PC-3 (cell line): ENCODE results near the gene ENTHD1. TPM values are rescaled to one million over a fixed set of nuclear protein-coding genes. Genes with fewer than 3 reads are reported as not detected.

Source experiments
- ATAC-seq: fragments of 200-7000 bp; cut with Tn5 transposase; 2 replicates; pipeline ENCODE4 v1.9.1; 2020; ENCODE audit warnings: mild to moderate bottlenecking, moderate library complexity
- BruUV-seq: library from RNA; stranded (reverse); fragments of 400-500 nt; replicated peaks from 2 replicates; lab custom pipeline; 2021; lab: Mats Ljungman, UMichigan
- CTCF ChIA-PET: fragments of 300-600 bp; sonication (Branson Sonifier 250); formaldehyde crosslinking; loops from one replicate; lab custom pipeline; 2022; ENCODE audit warnings: antibody characterized with exemption; lab: Charles Lee
- POLR2A ChIA-PET: fragments of 300-600 bp; sonication (Branson Sonifier 250); formaldehyde crosslinking; loops from one replicate; lab custom pipeline; 2022; ENCODE audit warnings: antibody characterized with exemption; ENCODE audit not compliant: unreplicated experiment; lab: Charles Lee
- DNase-seq: peaks from one replicate; pipeline ENCODE4 v3.0.0-alpha.2; 2015
- H2AFZ ChIP-seq: fragments of 300-600 bp; sonication (generic); 2 replicates; pipeline ENCODE4 v1.6.0; 2016; ENCODE audit warnings: antibody characterized with exemption, low read length
- H3F3A ChIP-seq: fragments of 300-600 bp; sonication (generic); one replicate; pipeline ENCODE4 v1.6.0; 2017; ENCODE audit warnings: antibody characterized with exemption, low read length, control low read depth, mild to moderate bottlenecking; ENCODE audit not compliant: unreplicated experiment
- H3K27ac ChIP-seq: fragments of 300-600 bp; sonication (generic); 2 replicates; pipeline ENCODE4 v1.5.1; 2016; ENCODE audit warnings: mild to moderate bottlenecking, low read length
- H3K27me3 ChIP-seq: fragments of 300-600 bp; sonication (generic); 2 replicates; pipeline ENCODE4 v1.6.1; 2016; ENCODE audit warnings: low read length, mixed read lengths
- H3K36me3 ChIP-seq: fragments of 300-600 bp; sonication (generic); 2 replicates; pipeline ENCODE4 v1.6.1; 2016; ENCODE audit warnings: low read depth, mixed run types, low read length, mixed read lengths
- H3K4me1 ChIP-seq: fragments of 300-600 bp; sonication (generic); 2 replicates; pipeline ENCODE4 v1.5.1; 2016; ENCODE audit warnings: low read length; ENCODE audit not compliant: insufficient read depth
- H3K4me2 ChIP-seq: fragments of 300-600 bp; sonication (generic); 2 replicates; pipeline ENCODE4 v1.6.0; 2016; ENCODE audit warnings: low read length
- H3K4me3 ChIP-seq: fragments of 300-600 bp; sonication (generic); 2 replicates; pipeline ENCODE4 v1.5.1; 2016; ENCODE audit warnings: mild to moderate bottlenecking, low read length, mixed read lengths
- H3K79me2 ChIP-seq: fragments of 300-600 bp; sonication (generic); 2 replicates; pipeline ENCODE4 v1.6.1; 2017; ENCODE audit warnings: low read length, mixed read lengths
- H3K9ac ChIP-seq: fragments of 300-600 bp; sonication (generic); 2 replicates; pipeline ENCODE4 v1.6.0; 2016; ENCODE audit warnings: mild to moderate bottlenecking, low read length
- H3K9me2 ChIP-seq: fragments of 300-600 bp; sonication (generic); replicated peaks from 2 replicates; pipeline ENCODE4 v1.6.1; 2016; ENCODE audit warnings: mixed run types, low read length, mixed read lengths
- H3K9me3 ChIP-seq: fragments of 300-600 bp; sonication (generic); 2 replicates; pipeline ENCODE4 v1.6.1; 2016; ENCODE audit warnings: low read length, mixed read lengths
- H4K20me1 ChIP-seq: fragments of 300-600 bp; sonication (generic); 2 replicates; pipeline ENCODE4 v1.6.1; 2016; ENCODE audit warnings: low read length, mixed read lengths
- CTCF ChIP-seq: fragments of 300-600 bp; sonication (generic); conservative IDR thresholded peaks from 2 replicates; pipeline ENCODE4 v1.5.1; 2017; ENCODE audit warnings: antibody characterized with exemption, low read depth, mild to moderate bottlenecking, low read length
- EZH2 ChIP-seq: fragments of 300-600 bp; sonication (generic); IDR thresholded peaks from one replicate; pipeline ENCODE4 v1.6.1; 2017; ENCODE audit warnings: antibody characterized with exemption, mild to moderate bottlenecking, low read length; ENCODE audit not compliant: unreplicated experiment
- EZH2phosphoT487 ChIP-seq: fragments of 300-600 bp; sonication (generic); IDR thresholded peaks from 2 replicates; pipeline ENCODE4 v1.6.1; 2018; ENCODE audit warnings: mild to moderate bottlenecking, antibody characterized with exemption, low read length, borderline replicate concordance
- intact Hi-C: fragments of 100-400 bp; cut with micrococcal nuclease; formaldehyde crosslinking; loops from 2 replicates; pipeline ENCODE4 v1.9.0; 2023
- total RNA-seq: library from RNA; depleted of rRNA; stranded (reverse); fragments of >200 nt; gene quantifications from 2 replicates; pipeline ENCODE4 v1.2.3, GENCODE V29; 2014

The ENTHD1 gene
- total RNA-seq, 1 experiment from 2014 or later = not detected

- no TSS peak for BruUV-seq
- intact Hi-C loops = no loop called here
- H3K4me3 ChIP-seq = no peak overlapping the region
- POLR2A ChIA-PET = no interaction called here
- no peak overlapping the region for H3K27ac ChIP-seq
- H2AFZ ChIP-seq = no peak overlapping the region
- CTCF ChIA-PET = no interaction called here
- no peaks in the 10 kb centered on the region for H3K9me3 ChIP-seq
- no peaks in the 10 kb centered on the region for H3K9me2 ChIP-seq
- no peak overlapping the region for H3K9ac ChIP-seq
- peaks cover 38% of the 10 kb centered on the region for H3K27me3 ChIP-seq
- H3K4me1 ChIP-seq = no peaks in the 10 kb centered on the region
- H3K36me3 ChIP-seq = no peaks in the 10 kb centered on the region
- H3K4me2 ChIP-seq = no peak overlapping the region
- no peaks in the 10 kb centered on the region for H3F3A ChIP-seq
- no peaks in the 10 kb centered on the region for H4K20me1 ChIP-seq
- TF ChIP-seq EZH2phosphoT487 (no peak), CTCF (no peak), EZH2 (no peak)
- H3K79me2 ChIP-seq = no peaks in the 10 kb centered on the region
- ATAC-seq (no peak), DNase-seq (no peak)
These were observed 46.3 kb upstream of the ENTHD1 start for GRCh38 chr22:39939830-39940229.

GRCh38 chr22:39938509-39939111 lies 45.0 kb upstream of the ENTHD1 start:
- no peak for TF ChIP-seq CTCF
- TF ChIP-seq EZH2 = no peak
- TF ChIP-seq EZH2phosphoT487 = no peak
- Histone ChIP-seq H3K9ac (no peak overlapping the region), H3K4me3 (no peak overlapping the region), H3F3A (no peaks in the 10 kb centered on the region), H3K79me2 (no peaks in the 10 kb centered on the region), H3K27ac (no peak overlapping the region), H3K9me2 (no peaks in the 10 kb centered on the region), H3K4me1 (no peaks in the 10 kb centered on the region), H2AFZ (no peak overlapping the region), H3K36me3 (no peaks in the 10 kb centered on the region), H3K27me3 (peaks cover 49% of the 10 kb centered on the region), H3K9me3 (no peaks in the 10 kb centered on the region), H3K4me2 (no peak overlapping the region), H4K20me1 (no peaks in the 10 kb centered on the region)
- DNase-seq (no peak), ATAC-seq (no peak)
- BruUV-seq = no TSS peak
- POLR2A ChIA-PET = no interaction called here
- intact Hi-C loops = no loop called here
- CTCF ChIA-PET = no interaction called here

- intact Hi-C loops = no loop called here
- BruUV-seq = no TSS peak
These were observed 44.3 kb upstream of the ENTHD1 start for GRCh38 chr22:39937906-39938305.

More at GRCh38 chr22:39937906-39938305, 44.3 kb upstream of the ENTHD1 start:
- Histone ChIP-seq H3K27me3 (peaks cover 48% of the 10 kb centered on the region), H3K36me3 (no peaks in the 10 kb centered on the region), H3F3A (no peaks in the 10 kb centered on the region), H3K27ac (no peak overlapping the region), H2AFZ (no peak overlapping the region), H3K9ac (no peak overlapping the region), H3K4me1 (no peaks in the 10 kb centered on the region), H3K9me3 (no peaks in the 10 kb centered on the region), H3K4me2 (no peak overlapping the region), H3K9me2 (no peaks in the 10 kb centered on the region), H3K79me2 (no peaks in the 10 kb centered on the region), H4K20me1 (no peaks in the 10 kb centered on the region), H3K4me3 (no peak overlapping the region)
- DNase-seq (no peak), ATAC-seq (no peak)
- CTCF ChIA-PET = no interaction called here
- TF ChIP-seq CTCF = no peak
- TF ChIP-seq EZH2phosphoT487 = no peak
- no peak for TF ChIP-seq EZH2
- POLR2A ChIA-PET = no interaction called here
